ENCODE results near the gene TNIP3. TPM values are rescaled to one million over a fixed set of nuclear protein-coding genes. Genes with fewer than 3 reads are reported as not detected.

TNIP3 gene
- total and polyA plus RNA-seq, 7 experiments from 2014 or later = 0.30 to 1.8 (median 0.89) TPM

DNA sequence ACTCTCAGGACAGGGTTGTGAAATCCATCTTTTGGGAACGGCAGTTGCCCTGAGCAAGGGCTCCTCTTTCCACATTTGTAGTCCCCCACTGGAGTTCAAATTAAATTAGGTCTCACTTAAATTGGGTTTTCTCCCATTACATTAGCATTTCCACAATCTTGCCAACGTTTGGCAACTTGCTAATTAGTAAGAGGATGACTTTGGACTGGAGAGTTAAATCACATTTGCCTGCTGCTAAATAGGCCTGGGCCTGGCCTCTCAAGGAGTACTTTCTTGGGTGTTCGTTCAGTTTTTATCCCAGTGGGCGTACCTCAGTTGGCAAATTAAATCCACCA lies 33.8 kb downstream of the TNIP3 start:
- Mint-ChIP-seq H3K27ac (peak overlapping the region in 5 of 9 donors; percentile 54 to 82 (median 68)), H3K4me3 (no peak overlapping the region), H3K4me1 (peaks cover 13 to 64% (median 46%) of the 10 kb centered on the region in 7 donors), H3K36me3 (peaks cover 0 to 12% (median 4%) of the 10 kb centered on the region in 5 donors), H3K27me3 (peaks cover 0 to 7% (median 0%) of the 10 kb centered on the region in 5 donors), H3K9me3 (peaks cover 0 to 11% (median 4%) of the 10 kb centered on the region in 11 donors)
- no peaks in the 10 kb centered on the region for H3K36me3 ChIP-seq (ENCODE audit: control insufficient read depth in 2 of 3, insufficient read depth in 3 of 3, low read length in 3 of 3)
- DNase-seq (no peak), ATAC-seq (no peak)
- POLR2A ChIA-PET = interaction anchor here (0.6 to 1.7 kb wide), 2 partner anchors 9 to 1801 kb away, joined by 3 to 7 read pairs; no protein-coding TSS in a partner anchor
- intact Hi-C loops (cut with micrococcal nuclease) = no loop called here
- H3K27me3 ChIP-seq (ENCODE audit: control insufficient read depth in 2 of 2, insufficient read depth in 2 of 2, low read length in 2 of 2) = no peaks in the 10 kb centered on the region
- peaks cover 0 to 17% of the 10 kb centered on the region in 2 donors for H3K4me1 ChIP-seq (ENCODE audit: control insufficient read depth in 2 of 2, insufficient read depth in 2 of 2, low read length in 2 of 2)
- H3K4me3 ChIP-seq (ENCODE audit: low read length) = no peak overlapping the region
- H3K9me3 ChIP-seq (ENCODE audit: control insufficient read depth in 2 of 3, low read length in 3 of 3) = no peaks in the 10 kb centered on the region
- H3K27ac ChIP-seq (ENCODE audit: low read depth, low read length) = no peak overlapping the region
- CTCF ChIA-PET = interaction anchor here (1.1 kb wide), 1 partner anchor 121 kb away, joined by 3 read pairs; no protein-coding TSS in a partner anchor

DNA sequence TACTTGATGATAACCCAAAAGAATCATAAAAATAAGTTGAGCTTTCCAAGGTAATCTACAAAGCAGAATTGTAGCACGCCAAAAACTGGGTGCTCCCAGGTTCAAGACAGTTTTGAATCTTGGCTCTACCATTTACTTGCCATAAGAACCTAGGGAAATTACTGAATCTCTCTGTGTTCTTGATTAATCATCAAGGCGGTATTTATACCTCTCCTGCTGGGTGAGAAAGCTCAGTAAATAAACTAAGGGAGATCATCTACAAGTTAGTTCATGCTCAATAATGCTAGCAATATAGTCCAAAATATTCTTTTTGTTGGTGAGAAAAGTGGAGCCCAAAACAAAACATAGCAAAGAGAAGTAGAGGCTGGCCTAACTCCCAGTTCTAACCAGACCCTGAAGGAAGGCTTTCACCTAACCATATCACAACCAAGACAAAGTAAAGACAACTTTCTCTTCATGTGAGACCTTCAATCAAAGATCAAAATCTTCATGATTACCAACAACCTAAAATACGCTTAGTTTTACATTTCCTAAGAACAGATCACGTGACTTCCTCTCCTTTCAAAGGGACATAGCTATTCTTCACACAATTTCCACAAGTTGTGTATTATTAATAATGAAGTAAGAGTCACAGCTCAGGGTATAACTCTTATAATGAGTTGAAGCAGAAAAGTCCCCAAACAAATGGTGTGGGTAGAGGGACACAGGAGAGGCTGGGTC lies 34.4 kb downstream of the TNIP3 start:
- H3K27me3 ChIP-seq (ENCODE audit: control insufficient read depth in 2 of 2, insufficient read depth in 2 of 2, low read length in 2 of 2) = no peaks in the 10 kb centered on the region
- peaks cover 0 to 7% (median 0%) of the 10 kb centered on the region in 5 donors for H3K27me3 Mint-ChIP-seq
- H3K27ac Mint-ChIP-seq = peak overlapping the region in 8 of 9 donors; percentile 8 to 82 (median 64)
- peaks cover 12 to 64% (median 46%) of the 10 kb centered on the region in 7 donors for H3K4me1 Mint-ChIP-seq
- DNase-seq = peak in 1 of 9 donors; percentile 8
- peak overlapping the region in 3 of 10 donors; percentile 22 to 55 (median 33) for H3K4me3 Mint-ChIP-seq
- peaks cover 0 to 14% of the 10 kb centered on the region in 2 donors for H3K4me1 ChIP-seq (ENCODE audit: control insufficient read depth in 2 of 2, insufficient read depth in 2 of 2, low read length in 2 of 2)
- peak overlapping the region; percentile 32 for H3K27ac ChIP-seq (ENCODE audit: low read depth, low read length)
- no peaks in the 10 kb centered on the region for H3K36me3 ChIP-seq (ENCODE audit: control insufficient read depth in 2 of 3, insufficient read depth in 3 of 3, low read length in 3 of 3)
- peaks cover 0 to 13% (median 4%) of the 10 kb centered on the region in 5 donors for H3K36me3 Mint-ChIP-seq
- H3K4me3 ChIP-seq (ENCODE audit: low read length) = no peak overlapping the region
- ChIA-PET CTCF (interaction anchor here (1.1 kb wide), 1 partner anchor 121 kb away, joined by 3 read pairs; no protein-coding TSS in a partner anchor), POLR2A (interaction anchor here (0.6 to 1.7 kb wide), 3 partner anchors 9 to 1984 kb away, joined by 3 to 7 read pairs (median 3); no protein-coding TSS in a partner anchor)
- intact Hi-C loops (cut with micrococcal nuclease) = no loop called here
- no peaks in the 10 kb centered on the region for H3K9me3 ChIP-seq (ENCODE audit: control insufficient read depth in 2 of 3, low read length in 3 of 3)
- ATAC-seq = no peak
- H3K9me3 Mint-ChIP-seq = peaks cover 0 to 11% (median 4%) of the 10 kb centered on the region in 11 donors

DNA sequence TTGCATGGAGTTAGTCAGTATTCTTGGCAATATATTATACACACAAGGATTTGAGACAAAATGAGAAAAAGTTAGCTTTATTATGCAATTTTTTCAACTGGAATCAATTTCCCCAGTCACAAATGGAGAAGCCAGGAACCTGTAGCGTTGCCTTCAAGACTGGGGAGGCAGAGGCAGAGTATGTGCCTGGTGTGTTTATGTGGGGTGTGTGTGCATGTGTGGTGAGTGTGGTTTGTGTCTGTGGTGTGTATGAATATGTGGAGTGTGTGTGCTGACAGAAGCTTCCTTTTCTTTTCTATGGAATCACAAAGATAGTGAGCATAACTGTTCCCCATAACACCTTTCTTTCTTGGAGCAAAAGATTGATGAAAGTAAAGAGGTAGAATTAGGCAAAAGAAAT lies 37.0 kb downstream of the TNIP3 start:
- no peak overlapping the region for H3K4me3 ChIP-seq (ENCODE audit: low read length)
- intact Hi-C loops (cut with micrococcal nuclease) = no loop called here
- POLR2A ChIA-PET = no interaction called here
- Mint-ChIP-seq H3K36me3 (peaks cover 0 to 12% (median 4%) of the 10 kb centered on the region in 5 donors), H3K4me1 (peaks cover 12 to 43% (median 38%) of the 10 kb centered on the region in 7 donors), H3K9me3 (peaks cover 0 to 11% (median 4%) of the 10 kb centered on the region in 11 donors), H3K27ac (peak overlapping the region in 3 of 9 donors; percentile 2 to 45 (median 2)), H3K27me3 (peaks cover 0 to 3% (median 0%) of the 10 kb centered on the region in 5 donors), H3K4me3 (no peak overlapping the region)
- ATAC-seq (no peak), DNase-seq (no peak)
- no peaks in the 10 kb centered on the region for H3K36me3 ChIP-seq (ENCODE audit: control insufficient read depth in 2 of 3, insufficient read depth in 3 of 3, low read length in 3 of 3)
- H3K27me3 ChIP-seq (ENCODE audit: control insufficient read depth in 2 of 2, insufficient read depth in 2 of 2, low read length in 2 of 2) = no peaks in the 10 kb centered on the region
- CTCF ChIA-PET = no interaction called here
- H3K27ac ChIP-seq (ENCODE audit: low read depth, low read length) = no peak overlapping the region
- no peaks in the 10 kb centered on the region for H3K9me3 ChIP-seq (ENCODE audit: control insufficient read depth in 2 of 3, low read length in 3 of 3)
- peaks cover 0 to 10% of the 10 kb centered on the region in 2 donors for H3K4me1 ChIP-seq (ENCODE audit: control insufficient read depth in 2 of 2, insufficient read depth in 2 of 2, low read length in 2 of 2)

DNA sequence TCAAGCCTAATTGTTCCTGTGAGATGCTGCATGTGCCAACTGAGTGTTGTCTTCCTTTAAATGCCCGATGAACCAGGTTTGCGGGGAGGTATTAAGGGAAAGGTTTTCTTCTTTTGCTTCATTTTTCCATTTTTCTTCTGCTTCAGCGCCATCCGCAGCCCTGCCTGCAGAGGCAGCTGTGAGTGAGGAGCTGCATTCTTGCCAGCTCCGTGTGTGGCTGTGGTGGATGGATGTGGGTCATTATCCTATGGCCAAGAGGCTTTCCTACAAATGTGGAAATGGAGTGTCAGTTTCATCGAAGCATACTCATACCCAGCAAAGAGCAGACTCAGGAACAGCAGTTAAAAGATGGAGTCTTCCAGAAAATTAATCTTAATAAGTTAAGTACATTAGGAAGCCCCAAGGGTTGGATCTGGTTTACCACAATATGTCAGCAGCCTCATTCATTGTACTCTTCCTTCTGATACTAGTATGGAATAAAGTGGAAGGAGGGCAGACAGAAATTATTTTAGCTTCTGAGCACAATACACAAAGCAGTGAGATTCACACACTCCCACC lies 37.6 kb downstream of the TNIP3 start:
- no peak for DNase-seq
- no peak for ATAC-seq
- no peaks in the 10 kb centered on the region for H3K36me3 ChIP-seq (ENCODE audit: control insufficient read depth in 2 of 3, insufficient read depth in 3 of 3, low read length in 3 of 3)
- ChIA-PET CTCF (no interaction called here), POLR2A (no interaction called here)
- no peak overlapping the region for H3K27ac ChIP-seq (ENCODE audit: low read depth, low read length)
- intact Hi-C loops (cut with micrococcal nuclease) = no loop called here
- Mint-ChIP-seq H3K36me3 (peaks cover 0 to 12% (median 4%) of the 10 kb centered on the region in 5 donors), H3K4me3 (no peak overlapping the region), H3K27me3 (peaks cover 0 to 2% (median 0%) of the 10 kb centered on the region in 5 donors), H3K4me1 (peaks cover 12 to 42% (median 38%) of the 10 kb centered on the region in 7 donors), H3K27ac (peak overlapping the region in 3 of 9 donors; percentile 32 to 41 (median 35)), H3K9me3 (peaks cover 0 to 11% (median 4%) of the 10 kb centered on the region in 11 donors)
- peaks cover 0 to 10% of the 10 kb centered on the region in 2 donors for H3K4me1 ChIP-seq (ENCODE audit: control insufficient read depth in 2 of 2, insufficient read depth in 2 of 2, low read length in 2 of 2)
- no peaks in the 10 kb centered on the region for H3K9me3 ChIP-seq (ENCODE audit: control insufficient read depth in 2 of 3, low read length in 3 of 3)
- no peak overlapping the region for H3K4me3 ChIP-seq (ENCODE audit: low read length)
- H3K27me3 ChIP-seq (ENCODE audit: control insufficient read depth in 2 of 2, insufficient read depth in 2 of 2, low read length in 2 of 2) = no peaks in the 10 kb centered on the region

DNA sequence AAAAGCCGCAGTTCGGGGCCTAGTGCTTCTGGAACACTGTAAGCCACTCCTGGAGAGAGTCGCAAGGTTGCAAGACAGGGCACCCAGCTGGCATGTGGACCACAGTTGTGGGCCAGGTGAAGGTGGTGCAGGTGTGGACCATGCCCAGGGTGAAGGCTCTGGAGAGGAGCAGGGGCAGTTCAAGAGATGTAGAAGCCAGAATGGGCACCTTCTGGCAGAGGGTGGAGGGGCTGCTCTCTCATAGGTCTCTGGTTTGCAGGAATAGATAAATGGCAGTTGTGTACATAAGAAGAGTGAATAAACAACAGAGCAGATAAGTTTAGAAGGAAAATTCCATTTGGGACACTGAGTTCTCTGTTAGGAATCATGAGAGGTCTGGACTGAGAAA lies 38.6 kb downstream of the TNIP3 start:
- H3K4me1 Mint-ChIP-seq = peaks cover 12 to 41% (median 38%) of the 10 kb centered on the region in 7 donors
- Histone ChIP-seq H3K27ac (ENCODE audit: low read depth, low read length) (no peak overlapping the region), H3K4me1 (ENCODE audit: control insufficient read depth in 2 of 2, insufficient read depth in 2 of 2, low read length in 2 of 2) (peaks cover 0 to 10% of the 10 kb centered on the region in 2 donors), H3K4me3 (ENCODE audit: low read length) (no peak overlapping the region), H3K9me3 (ENCODE audit: control insufficient read depth in 2 of 3, low read length in 3 of 3) (no peaks in the 10 kb centered on the region), H3K27me3 (ENCODE audit: control insufficient read depth in 2 of 2, insufficient read depth in 2 of 2, low read length in 2 of 2) (no peaks in the 10 kb centered on the region), H3K36me3 (ENCODE audit: control insufficient read depth in 2 of 3, insufficient read depth in 3 of 3, low read length in 3 of 3) (no peaks in the 10 kb centered on the region)
- H3K4me3 Mint-ChIP-seq = no peak overlapping the region
- peaks cover 0 to 11% (median 4%) of the 10 kb centered on the region in 11 donors for H3K9me3 Mint-ChIP-seq
- ATAC-seq (no peak), DNase-seq (no peak)
- CTCF ChIA-PET = no interaction called here
- POLR2A ChIA-PET = no interaction called here
- H3K27me3 Mint-ChIP-seq = peaks cover 0 to 2% (median 0%) of the 10 kb centered on the region in 5 donors
- intact Hi-C loops (cut with micrococcal nuclease) = no loop called here
- H3K27ac Mint-ChIP-seq = peak overlapping the region in 3 of 9 donors; percentile 25 to 79 (median 38)
- H3K36me3 Mint-ChIP-seq = peaks cover 0 to 12% (median 4%) of the 10 kb centered on the region in 5 donors

DNA sequence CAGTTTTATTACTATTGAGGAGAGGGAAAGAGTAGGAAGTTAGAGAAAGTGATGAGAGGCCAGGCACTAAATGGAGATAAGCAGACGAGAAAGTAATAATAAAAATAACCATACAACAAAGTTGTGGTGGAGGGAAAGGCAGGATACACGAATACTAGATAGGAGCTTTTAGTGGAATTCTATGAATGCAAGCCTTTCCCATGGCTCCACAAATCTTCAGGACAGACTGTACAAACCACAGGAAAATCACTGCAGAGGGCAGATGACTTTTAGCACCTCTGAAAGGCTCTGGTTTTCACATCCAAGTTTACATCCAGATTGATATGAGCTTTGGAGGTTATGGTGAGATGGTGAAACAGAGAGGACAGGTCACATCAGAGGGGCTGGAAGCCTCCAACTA lies 41.5 kb downstream of the TNIP3 start:
- no peak overlapping the region for H3K4me3 Mint-ChIP-seq
- intact Hi-C loops (cut with micrococcal nuclease) = no loop called here
- peaks cover 0 to 3% (median 0%) of the 10 kb centered on the region in 5 donors for H3K36me3 Mint-ChIP-seq
- H3K9me3 ChIP-seq (ENCODE audit: control insufficient read depth in 2 of 3, low read length in 3 of 3) = no peaks in the 10 kb centered on the region
- CTCF ChIA-PET = interaction anchor here (0.6 to 2.3 kb wide), 2 partner anchors 31 to 69 kb away, joined by 3 to 8 read pairs; no protein-coding TSS in a partner anchor
- peaks cover 11 to 56% (median 44%) of the 10 kb centered on the region in 7 donors for H3K4me1 Mint-ChIP-seq
- peak overlapping the region in 2 of 9 donors; percentile 8 to 15 for H3K27ac Mint-ChIP-seq
- POLR2A ChIA-PET = interaction anchor here (0.6 to 1.1 kb wide), 3 partner anchors 12 to 99 kb away, joined by 3 to 4 read pairs (median 3); no protein-coding TSS in a partner anchor
- ATAC-seq (no peak), DNase-seq (no peak)
- no peak overlapping the region for H3K27ac ChIP-seq (ENCODE audit: low read depth, low read length)
- no peaks in the 10 kb centered on the region for H3K27me3 ChIP-seq (ENCODE audit: control insufficient read depth in 2 of 2, insufficient read depth in 2 of 2, low read length in 2 of 2)
- H3K4me3 ChIP-seq (ENCODE audit: low read length) = no peak overlapping the region
- H3K4me1 ChIP-seq (ENCODE audit: control insufficient read depth in 2 of 2, insufficient read depth in 2 of 2, low read length in 2 of 2) = peaks cover 0 to 17% of the 10 kb centered on the region in 2 donors
- peaks cover 0 to 5% (median 0%) of the 10 kb centered on the region in 11 donors for H3K9me3 Mint-ChIP-seq
- H3K27me3 Mint-ChIP-seq = no peaks in the 10 kb centered on the region
- no peaks in the 10 kb centered on the region for H3K36me3 ChIP-seq (ENCODE audit: control insufficient read depth in 2 of 3, insufficient read depth in 3 of 3, low read length in 3 of 3)
